Measurements from ENCODE around the gene ARL16. TPM values are rescaled to one million over a fixed set of nuclear protein-coding genes. Genes with fewer than 3 reads are reported as not detected.

The ARL16 gene
- total and polyA plus RNA-seq, 4 donors, result 7.9 to 24.3 (median 11.3) TPM

- no peak overlapping the region for H3K9ac ChIP-seq (ENCODE audit: low read depth in 1 of 2, low read length in 2 of 2)
- 97% methylated on average over 41 of the region's 41 CpGs for WGBS
- no peak for DNase-seq (ENCODE audit: low spot score)
Measured at GRCh38 chr17:81687770-81688541, 4.4 kb upstream of the ARL16 start.

More at GRCh38 chr17:81687770-81688541, 4.4 kb upstream of the ARL16 start:
- no peak overlapping the region for H3K27ac ChIP-seq (ENCODE audit: low read depth in 1 of 2, low read length in 2 of 2)
- H3K4me3 ChIP-seq (ENCODE audit: low read depth in 1 of 3, low read length in 3 of 3), result no peak overlapping the region
- H3K4me1 ChIP-seq (ENCODE audit: control insufficient read depth in 4 of 4, insufficient read depth in 4 of 4, low read length in 3 of 4), result peaks cover 6 to 19% (median 16%) of the 10 kb centered on the region in 4 donors
- peaks cover 9 to 65% (median 18%) of the 10 kb centered on the region in 4 donors for H3K36me3 ChIP-seq (ENCODE audit: control insufficient read depth in 4 of 4, insufficient read depth in 3 of 4, low read depth in 1 of 4, low read length in 3 of 4)
- no peak for TF ChIP-seq HNF4G (IDR thresholded peaks at IDR 0.05)
- no peak for TF ChIP-seq RXRA (IDR thresholded peaks at IDR 0.05)
- no peak for TF ChIP-seq TAF1 (conservative IDR thresholded peaks at IDR 0.05)
- no peak for TF ChIP-seq JUND (IDR thresholded peaks at IDR 0.05)
- no peak for TF ChIP-seq YY1 (IDR thresholded peaks at IDR 0.05)
- no peak for TF ChIP-seq SP1 (IDR thresholded peaks at IDR 0.05)
- TF ChIP-seq HNF4A (conservative IDR thresholded peaks at IDR 0.05), result no peak
- no peak for TF ChIP-seq EGR1 (IDR thresholded peaks at IDR 0.05; ENCODE audit: low read depth in 2 of 2)
- TF ChIP-seq, protein P1, sequence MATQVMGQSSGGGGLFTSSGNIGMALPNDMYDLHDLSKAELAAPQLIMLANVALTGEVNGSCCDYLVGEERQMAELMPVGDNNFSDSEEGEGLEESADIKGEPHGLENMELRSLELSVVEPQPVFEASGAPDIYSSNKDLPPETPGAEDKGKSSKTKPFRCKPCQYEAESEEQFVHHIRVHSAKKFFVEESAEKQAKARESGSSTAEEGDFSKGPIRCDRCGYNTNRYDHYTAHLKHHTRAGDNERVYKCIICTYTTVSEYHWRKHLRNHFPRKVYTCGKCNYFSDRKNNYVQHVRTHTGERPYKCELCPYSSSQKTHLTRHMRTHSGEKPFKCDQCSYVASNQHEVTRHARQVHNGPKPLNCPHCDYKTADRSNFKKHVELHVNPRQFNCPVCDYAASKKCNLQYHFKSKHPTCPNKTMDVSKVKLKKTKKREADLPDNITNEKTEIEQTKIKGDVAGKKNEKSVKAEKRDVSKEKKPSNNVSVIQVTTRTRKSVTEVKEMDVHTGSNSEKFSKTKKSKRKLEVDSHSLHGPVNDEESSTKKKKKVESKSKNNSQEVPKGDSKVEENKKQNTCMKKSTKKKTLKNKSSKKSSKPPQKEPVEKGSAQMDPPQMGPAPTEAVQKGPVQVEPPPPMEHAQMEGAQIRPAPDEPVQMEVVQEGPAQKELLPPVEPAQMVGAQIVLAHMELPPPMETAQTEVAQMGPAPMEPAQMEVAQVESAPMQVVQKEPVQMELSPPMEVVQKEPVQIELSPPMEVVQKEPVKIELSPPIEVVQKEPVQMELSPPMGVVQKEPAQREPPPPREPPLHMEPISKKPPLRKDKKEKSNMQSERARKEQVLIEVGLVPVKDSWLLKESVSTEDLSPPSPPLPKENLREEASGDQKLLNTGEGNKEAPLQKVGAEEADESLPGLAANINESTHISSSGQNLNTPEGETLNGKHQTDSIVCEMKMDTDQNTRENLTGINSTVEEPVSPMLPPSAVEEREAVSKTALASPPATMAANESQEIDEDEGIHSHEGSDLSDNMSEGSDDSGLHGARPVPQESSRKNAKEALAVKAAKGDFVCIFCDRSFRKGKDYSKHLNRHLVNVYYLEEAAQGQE (IDR thresholded peaks at IDR 0.05), result no peak
- TF ChIP-seq, protein P2, sequence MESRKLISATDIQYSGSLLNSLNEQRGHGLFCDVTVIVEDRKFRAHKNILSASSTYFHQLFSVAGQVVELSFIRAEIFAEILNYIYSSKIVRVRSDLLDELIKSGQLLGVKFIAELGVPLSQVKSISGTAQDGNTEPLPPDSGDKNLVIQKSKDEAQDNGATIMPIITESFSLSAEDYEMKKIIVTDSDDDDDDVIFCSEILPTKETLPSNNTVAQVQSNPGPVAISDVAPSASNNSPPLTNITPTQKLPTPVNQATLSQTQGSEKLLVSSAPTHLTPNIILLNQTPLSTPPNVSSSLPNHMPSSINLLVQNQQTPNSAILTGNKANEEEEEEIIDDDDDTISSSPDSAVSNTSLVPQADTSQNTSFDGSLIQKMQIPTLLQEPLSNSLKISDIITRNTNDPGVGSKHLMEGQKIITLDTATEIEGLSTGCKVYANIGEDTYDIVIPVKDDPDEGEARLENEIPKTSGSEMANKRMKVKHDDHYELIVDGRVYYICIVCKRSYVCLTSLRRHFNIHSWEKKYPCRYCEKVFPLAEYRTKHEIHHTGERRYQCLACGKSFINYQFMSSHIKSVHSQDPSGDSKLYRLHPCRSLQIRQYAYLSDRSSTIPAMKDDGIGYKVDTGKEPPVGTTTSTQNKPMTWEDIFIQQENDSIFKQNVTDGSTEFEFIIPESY (IDR thresholded peaks at IDR 0.05), result no peak
- no peak for TF ChIP-seq ATF3 (IDR thresholded peaks at IDR 0.05)
- TF ChIP-seq, protein P3, sequence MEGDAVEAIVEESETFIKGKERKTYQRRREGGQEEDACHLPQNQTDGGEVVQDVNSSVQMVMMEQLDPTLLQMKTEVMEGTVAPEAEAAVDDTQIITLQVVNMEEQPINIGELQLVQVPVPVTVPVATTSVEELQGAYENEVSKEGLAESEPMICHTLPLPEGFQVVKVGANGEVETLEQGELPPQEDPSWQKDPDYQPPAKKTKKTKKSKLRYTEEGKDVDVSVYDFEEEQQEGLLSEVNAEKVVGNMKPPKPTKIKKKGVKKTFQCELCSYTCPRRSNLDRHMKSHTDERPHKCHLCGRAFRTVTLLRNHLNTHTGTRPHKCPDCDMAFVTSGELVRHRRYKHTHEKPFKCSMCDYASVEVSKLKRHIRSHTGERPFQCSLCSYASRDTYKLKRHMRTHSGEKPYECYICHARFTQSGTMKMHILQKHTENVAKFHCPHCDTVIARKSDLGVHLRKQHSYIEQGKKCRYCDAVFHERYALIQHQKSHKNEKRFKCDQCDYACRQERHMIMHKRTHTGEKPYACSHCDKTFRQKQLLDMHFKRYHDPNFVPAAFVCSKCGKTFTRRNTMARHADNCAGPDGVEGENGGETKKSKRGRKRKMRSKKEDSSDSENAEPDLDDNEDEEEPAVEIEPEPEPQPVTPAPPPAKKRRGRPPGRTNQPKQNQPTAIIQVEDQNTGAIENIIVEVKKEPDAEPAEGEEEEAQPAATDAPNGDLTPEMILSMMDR (IDR thresholded peaks at IDR 0.05; ENCODE audit: low read depth, low read length, missing input control), result no peak
- TF ChIP-seq RAD21 (IDR thresholded peaks at IDR 0.05), result no peak
- TF ChIP-seq GABPA (IDR thresholded peaks at IDR 0.05 in 1 of 2, conservative IDR thresholded peaks at IDR 0.05 in 1 of 2), result no peak
- no peak for TF ChIP-seq MAX (IDR thresholded peaks at IDR 0.05)
- no peak for TF ChIP-seq FOXA2 (IDR thresholded peaks at IDR 0.05)
- TF ChIP-seq NR2F2 (IDR thresholded peaks at IDR 0.05), result no peak
- no peak for TF ChIP-seq FOXA1 (IDR thresholded peaks at IDR 0.05)
- no peaks in the 10 kb centered on the region for H3K9me3 ChIP-seq (ENCODE audit: control insufficient read depth in 4 of 4, low read length in 3 of 4)
- no peaks in the 10 kb centered on the region for H3K27me3 ChIP-seq (ENCODE audit: control insufficient read depth in 4 of 4, insufficient read depth in 4 of 4, low read length in 3 of 4)
